ENCODE measurements around the gene MTERF4.

Gene MTERF4

DNA sequence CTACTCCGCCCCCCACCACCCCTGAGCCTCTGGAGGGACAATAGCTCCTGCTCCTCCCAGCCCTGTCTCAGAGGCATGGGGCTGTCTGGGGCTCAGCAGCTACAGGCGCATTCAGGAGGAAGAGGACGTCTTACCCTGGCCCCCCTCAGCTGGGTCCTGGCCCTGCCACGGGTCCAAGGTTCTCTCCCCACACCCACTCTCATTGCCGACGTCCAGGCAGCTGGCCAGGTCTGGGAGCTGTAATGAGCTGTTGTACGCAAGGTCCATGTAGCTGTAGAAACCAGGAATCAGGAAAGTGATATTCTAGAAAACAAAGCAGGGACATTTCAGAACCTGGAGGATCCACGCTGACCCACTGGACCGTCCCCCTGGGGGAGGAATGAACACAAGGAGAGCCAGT lies 33.6 kb upstream of the MTERF4 start:
- Histone ChIP-seq H3K9me3 (no peaks in the 10 kb centered on the region), H4K20me1 (no peaks in the 10 kb centered on the region; the same call in 1 of the 2 replicates), H3K4me1 (no peaks in the 10 kb centered on the region), H3K36me3 (peaks cover 91% of the 10 kb centered on the region), H3K27me3 (no peaks in the 10 kb centered on the region), H3K4me2 (no peak overlapping the region), H3K27ac (no peak overlapping the region), H3K4me3 (no peak overlapping the region), H3K9ac (no peak overlapping the region)
- TF ChIP-seq Cebpa-rat (IDR thresholded peaks at IDR 0.05), result no peak

GRCh38 chr2:241134711-241135110 lies 32.6 kb upstream of the MTERF4 start:
- H3K4me3 ChIP-seq, result no peak overlapping the region
- no peaks in the 10 kb centered on the region for H3K27me3 ChIP-seq
- H4K20me1 ChIP-seq, result no peaks in the 10 kb centered on the region; the same call in 1 of the 2 replicates
- no peak overlapping the region for H3K4me2 ChIP-seq
- H3K36me3 ChIP-seq, result peaks cover 91% of the 10 kb centered on the region
- no peaks in the 10 kb centered on the region for H3K9me3 ChIP-seq
- H3K27ac ChIP-seq, result no peak overlapping the region
- no peak for TF ChIP-seq Cebpa-rat (IDR thresholded peaks at IDR 0.05)
- no peak overlapping the region for H3K9ac ChIP-seq
- no peaks in the 10 kb centered on the region for H3K4me1 ChIP-seq

DNA sequence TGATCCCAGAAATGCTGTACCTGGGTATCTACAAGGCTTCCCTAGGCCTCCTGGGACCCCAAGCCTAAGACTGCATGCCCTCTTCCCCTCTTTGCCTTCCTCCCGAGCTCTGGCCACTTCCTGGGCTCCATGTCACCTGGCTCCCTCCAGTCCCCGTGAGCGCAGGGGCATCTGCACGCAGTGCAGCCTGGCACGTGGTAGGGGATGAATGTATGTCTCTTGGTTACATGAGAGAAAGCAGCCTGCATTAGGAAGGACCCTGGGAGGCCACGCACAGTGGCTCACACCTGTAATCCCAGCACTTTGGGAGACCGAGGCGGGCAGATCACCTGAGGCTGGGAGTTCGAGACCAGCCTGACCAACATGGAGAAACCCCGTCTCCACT lies 31.3 kb upstream of the MTERF4 start:
- TF ChIP-seq Cebpa-rat (IDR thresholded peaks at IDR 0.05), result no peak
- Histone ChIP-seq H3K4me2 (no peak overlapping the region), H3K9me3 (no peaks in the 10 kb centered on the region), H4K20me1 (no peaks in the 10 kb centered on the region), H3K9ac (no peak overlapping the region), H3K4me3 (no peak overlapping the region), H3K4me1 (no peaks in the 10 kb centered on the region), H3K27ac (no peak overlapping the region), H3K36me3 (peaks cover 91% of the 10 kb centered on the region), H3K27me3 (no peaks in the 10 kb centered on the region)

DNA sequence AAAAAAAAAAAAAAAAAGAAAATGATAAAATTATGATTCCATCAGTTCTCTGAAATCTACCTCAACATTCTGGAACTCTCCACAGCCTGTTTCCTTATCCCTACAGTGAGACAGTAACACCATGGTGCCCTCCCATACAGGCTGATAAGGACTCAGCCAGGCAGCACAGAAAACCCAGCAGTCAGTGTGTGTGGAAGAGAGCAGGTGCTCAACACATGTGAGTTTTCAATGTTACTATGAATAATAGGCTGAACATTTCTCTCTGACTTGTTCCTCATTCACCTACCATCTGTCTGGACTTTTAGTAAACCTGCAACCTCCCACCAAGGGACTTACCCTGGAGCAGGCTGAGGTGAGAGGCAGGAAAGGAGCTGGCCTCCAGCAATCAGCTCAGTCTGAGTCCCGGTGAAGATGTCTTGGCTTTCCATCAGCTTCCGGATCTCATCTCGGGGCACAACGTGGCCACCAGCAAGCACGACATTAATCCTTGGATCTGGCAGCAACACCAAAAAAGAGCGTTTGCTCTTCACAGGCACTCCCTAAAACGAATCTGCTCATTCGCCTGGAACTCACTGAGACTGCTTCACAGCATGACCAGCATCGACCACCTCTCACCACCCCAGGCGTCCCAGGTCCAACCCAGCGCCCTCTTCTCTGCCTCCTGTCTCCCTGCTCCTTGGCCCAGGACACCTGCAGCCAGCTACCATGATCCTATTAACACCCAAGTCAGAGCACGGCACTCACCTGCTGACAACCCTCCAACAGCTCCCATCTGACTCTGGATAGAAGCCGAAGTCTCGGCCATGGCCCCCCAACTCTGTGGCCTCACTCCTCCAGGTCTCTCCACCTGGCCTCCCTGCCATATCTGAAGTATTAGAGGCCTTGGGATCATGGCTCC lies 30.7 kb upstream of the MTERF4 start:
- Histone ChIP-seq H4K20me1 (no peaks in the 10 kb centered on the region), H3K4me2 (no peak overlapping the region), H3K27ac (no peak overlapping the region), H3K4me3 (no peak overlapping the region), H3K4me1 (no peaks in the 10 kb centered on the region), H3K9me3 (no peaks in the 10 kb centered on the region), H3K36me3 (peaks cover 91% of the 10 kb centered on the region), H3K27me3 (no peaks in the 10 kb centered on the region), H3K9ac (no peak overlapping the region)
- TF ChIP-seq Cebpa-rat (IDR thresholded peaks at IDR 0.05), result no peak

GRCh38 chr2:241131531-241131930 lies 29.4 kb upstream of the MTERF4 start:
- Histone ChIP-seq H3K27ac (no peak overlapping the region), H4K20me1 (no peaks in the 10 kb centered on the region), H3K4me3 (no peak overlapping the region), H3K4me2 (no peak overlapping the region), H3K9me3 (no peaks in the 10 kb centered on the region), H3K9ac (no peak overlapping the region), H3K27me3 (no peaks in the 10 kb centered on the region), H3K36me3 (peaks cover 91% of the 10 kb centered on the region), H3K4me1 (no peaks in the 10 kb centered on the region)
- TF ChIP-seq Cebpa-rat (IDR thresholded peaks at IDR 0.05), result no peak

DNA sequence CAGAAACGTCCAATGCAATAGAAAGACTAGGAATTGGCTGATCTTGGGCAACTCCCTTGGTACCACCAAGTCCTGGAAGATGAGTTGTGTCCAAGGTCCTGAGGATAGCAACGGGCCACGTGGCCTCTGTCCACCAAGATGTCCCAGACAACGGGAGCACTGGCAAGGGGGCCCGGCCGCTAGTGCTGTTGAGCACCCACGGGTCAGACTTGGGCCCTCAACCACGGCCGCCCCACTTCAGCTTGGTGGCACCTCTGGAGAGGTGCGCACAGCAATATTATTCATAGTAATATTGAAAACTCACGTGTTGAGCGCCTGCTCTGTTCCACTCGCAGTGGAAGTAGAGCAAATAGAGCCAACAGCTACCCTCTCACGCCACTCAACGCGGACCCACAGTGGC lies 28.2 kb upstream of the MTERF4 start:
- no peak overlapping the region for H3K27ac ChIP-seq
- H3K9me3 ChIP-seq, result no peaks in the 10 kb centered on the region
- H3K4me3 ChIP-seq, result no peak overlapping the region
- no peaks in the 10 kb centered on the region for H4K20me1 ChIP-seq
- H3K27me3 ChIP-seq, result no peaks in the 10 kb centered on the region
- no peaks in the 10 kb centered on the region for H3K4me1 ChIP-seq
- no peak for TF ChIP-seq Cebpa-rat (IDR thresholded peaks at IDR 0.05)
- H3K4me2 ChIP-seq, result no peak overlapping the region
- peaks cover 90% of the 10 kb centered on the region for H3K36me3 ChIP-seq
- H3K9ac ChIP-seq, result no peak overlapping the region

DNA sequence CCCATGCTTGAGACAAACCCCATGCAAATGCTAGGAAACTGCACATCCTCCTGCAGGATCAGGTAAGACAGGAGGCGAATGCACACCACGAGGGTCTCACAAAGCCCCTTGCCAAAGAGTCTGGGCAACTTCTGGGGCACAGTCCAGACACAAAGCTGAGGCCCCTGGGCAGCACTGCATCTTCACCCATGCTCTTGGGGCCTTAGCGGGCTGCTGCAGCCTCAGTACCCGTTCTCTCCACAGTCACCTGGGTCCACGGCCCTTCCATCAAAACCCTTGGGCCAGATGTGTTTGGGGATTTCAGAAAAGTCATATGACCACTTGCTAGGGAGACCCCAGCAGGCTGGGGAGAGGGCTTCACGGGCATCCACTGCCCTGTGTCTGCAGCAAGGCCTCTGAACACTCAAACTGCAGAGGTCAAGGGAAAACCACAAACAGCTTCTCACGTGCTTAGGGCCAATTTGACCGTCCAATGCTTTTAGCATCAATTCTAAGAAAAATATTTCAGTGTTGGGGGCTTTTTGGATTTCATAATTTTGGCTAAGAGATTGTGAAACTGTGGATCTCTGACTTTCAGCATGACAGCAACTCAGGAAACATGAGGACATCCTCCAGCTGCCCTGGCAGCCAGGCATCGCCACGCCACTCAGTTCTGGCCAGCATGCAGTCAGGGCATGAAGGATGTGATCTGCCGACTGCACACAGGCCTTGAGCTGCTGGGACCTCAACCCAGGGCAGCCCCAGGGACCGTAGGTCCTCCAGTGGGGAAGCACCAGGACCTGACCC lies 27.2 kb upstream of the MTERF4 start:
- H3K27me3 ChIP-seq, result no peaks in the 10 kb centered on the region
- no peak overlapping the region for H3K4me3 ChIP-seq
- H3K9ac ChIP-seq, result no peak overlapping the region
- TF ChIP-seq Cebpa-rat (IDR thresholded peaks at IDR 0.05), result no peak
- no peaks in the 10 kb centered on the region for H4K20me1 ChIP-seq
- no peak overlapping the region for H3K27ac ChIP-seq
- peaks cover 90% of the 10 kb centered on the region for H3K36me3 ChIP-seq
- no peaks in the 10 kb centered on the region for H3K9me3 ChIP-seq
- H3K4me1 ChIP-seq, result no peaks in the 10 kb centered on the region
- no peak overlapping the region for H3K4me2 ChIP-seq

DNA sequence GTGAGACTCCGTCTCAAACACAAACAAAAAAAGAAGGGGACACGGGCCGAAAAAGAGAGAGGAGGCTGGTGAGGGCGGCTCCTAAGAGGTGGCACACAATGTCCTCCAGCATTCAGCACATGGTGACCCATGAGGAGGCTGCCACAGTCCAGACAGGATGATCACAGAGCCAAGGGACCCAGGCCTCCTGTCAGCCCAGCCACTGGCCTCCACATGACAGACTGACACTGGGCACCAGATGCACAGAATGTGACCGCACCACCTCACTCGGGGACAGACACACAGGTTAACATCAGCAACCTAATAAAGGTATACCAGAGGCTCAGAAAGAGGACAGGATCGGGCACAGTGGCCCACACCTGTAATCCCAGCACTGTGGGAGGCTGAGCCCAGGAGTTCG lies 26.2 kb upstream of the MTERF4 start:
- H3K27ac ChIP-seq, result no peak overlapping the region
- H3K4me2 ChIP-seq, result no peak overlapping the region
- no peak overlapping the region for H3K9ac ChIP-seq
- no peaks in the 10 kb centered on the region for H3K27me3 ChIP-seq
- H4K20me1 ChIP-seq, result no peaks in the 10 kb centered on the region
- TF ChIP-seq Cebpa-rat (IDR thresholded peaks at IDR 0.05), result no peak
- no peak overlapping the region for H3K4me3 ChIP-seq
- peaks cover 89% of the 10 kb centered on the region for H3K36me3 ChIP-seq
- H3K4me1 ChIP-seq, result no peaks in the 10 kb centered on the region
- H3K9me3 ChIP-seq, result no peaks in the 10 kb centered on the region

- no peak overlapping the region for H3K27ac ChIP-seq
- no peaks in the 10 kb centered on the region for H3K9me3 ChIP-seq
- H3K4me1 ChIP-seq, result no peaks in the 10 kb centered on the region
- H3K4me2 ChIP-seq, result no peak overlapping the region
- H3K9ac ChIP-seq, result no peak overlapping the region
- peaks cover 85% of the 10 kb centered on the region for H3K36me3 ChIP-seq
- TF ChIP-seq Cebpa-rat (IDR thresholded peaks at IDR 0.05), result no peak
- no peaks in the 10 kb centered on the region for H4K20me1 ChIP-seq
- H3K4me3 ChIP-seq, result no peak overlapping the region
- H3K27me3 ChIP-seq, result no peaks in the 10 kb centered on the region
Measured at GRCh38 chr2:241126771-241127202, 24.7 kb upstream of the MTERF4 start.

DNA sequence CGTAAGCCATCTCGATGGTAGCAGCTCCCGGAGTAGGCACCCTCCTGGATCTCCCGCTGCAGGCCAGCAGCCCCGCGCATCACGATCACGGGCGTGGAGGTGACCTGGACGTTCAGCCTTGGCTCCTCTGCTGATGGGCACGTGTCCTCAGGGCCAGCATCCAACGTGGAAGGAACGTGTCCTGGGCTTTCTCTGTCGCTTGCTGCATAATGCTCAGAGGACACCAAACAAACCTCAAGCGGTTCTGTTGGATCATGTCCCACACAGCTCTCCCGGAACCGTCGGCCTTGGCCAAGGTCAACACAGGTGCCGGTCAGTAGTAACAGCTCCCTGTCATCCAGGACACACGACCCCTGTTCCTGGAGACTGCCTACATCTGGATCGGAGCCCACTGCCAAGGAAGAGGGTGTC lies 24.1 kb upstream of the MTERF4 start:
- TF ChIP-seq Cebpa-rat (IDR thresholded peaks at IDR 0.05), result no peak
- no peak overlapping the region for H3K4me3 ChIP-seq
- no peaks in the 10 kb centered on the region for H3K4me1 ChIP-seq
- no peak overlapping the region for H3K27ac ChIP-seq
- H3K9me3 ChIP-seq, result no peaks in the 10 kb centered on the region
- H3K27me3 ChIP-seq, result no peaks in the 10 kb centered on the region
- peaks cover 81% of the 10 kb centered on the region for H3K36me3 ChIP-seq
- H4K20me1 ChIP-seq, result no peaks in the 10 kb centered on the region
- H3K9ac ChIP-seq, result no peak overlapping the region
- no peak overlapping the region for H3K4me2 ChIP-seq

All from BLaER1 (cell line).